Measurements from ENCODE around the gene MAP4K3. TPM values are rescaled to one million over a fixed set of nuclear protein-coding genes. Genes with fewer than 3 reads are reported as not detected.
A peak's percentile ranks its signal among the peaks of the same experiment; 100 is the strongest.

The MAP4K3 gene
- polyA plus RNA-seq, 2 of the 4 experiments (the other 2 are of a cell fraction), result 15.8 to 44.6 TPM

DNA sequence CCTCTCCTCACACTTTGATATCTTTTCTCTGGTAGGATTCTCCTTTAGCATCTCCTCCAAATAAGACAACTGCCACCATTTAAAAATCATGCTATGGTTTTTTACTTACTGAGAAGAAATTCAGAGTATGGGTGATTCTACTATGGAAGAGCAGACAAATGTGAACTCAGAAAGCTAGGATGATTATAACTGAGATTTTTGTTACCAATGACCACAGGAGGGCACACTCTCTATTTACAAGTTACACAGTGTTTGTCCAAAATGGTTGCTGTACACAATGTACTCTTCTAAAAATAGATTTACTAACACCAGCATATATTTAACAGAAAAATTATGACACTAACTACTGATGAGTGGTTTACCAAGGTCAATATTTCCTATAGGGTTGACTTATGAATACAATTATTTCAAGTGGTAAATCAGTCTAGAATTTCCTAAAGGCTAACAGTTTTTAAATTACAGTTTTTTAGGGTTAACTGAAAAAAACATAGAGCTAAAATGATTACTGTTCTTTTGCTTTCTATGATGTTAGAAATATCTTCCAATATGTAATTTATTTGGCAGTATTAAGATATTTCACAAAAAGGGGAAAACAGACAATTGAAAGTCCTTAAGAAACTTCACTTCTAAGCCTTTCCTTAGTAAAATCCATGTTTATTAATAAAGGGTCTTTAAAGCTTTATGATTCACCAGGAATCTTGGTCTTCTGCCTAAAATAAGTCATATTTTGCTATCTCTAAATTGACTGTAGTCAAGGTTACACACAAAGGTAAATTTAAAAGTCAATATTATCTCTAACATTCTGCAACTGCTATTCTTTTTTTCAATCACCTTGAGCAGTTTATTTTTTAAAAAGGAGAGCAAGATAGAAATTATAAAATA, 57.2 kb downstream of the MAP4K3 start:
- peak; percentile 88 to 91; a peak in 5 of 6 replicates for ATAC-seq
- no peak overlapping the region for H3K4me3 ChIP-seq
- POLR2A ChIA-PET, result interaction anchor here (0.5 to 1.4 kb wide), 2 partner anchors 112 to 181 kb away, joined by 3 read pairs; no protein-coding TSS in a partner anchor
- H3K4me2 ChIP-seq, result peak overlapping the region; percentile 5; the same call in 2 of the 3 replicates
- CTCF ChIA-PET, result interaction anchor here (0.5 to 3.9 kb wide), 44 partner anchors 9 to 1432 kb away, joined by 3 to 28 read pairs (median 4); partner anchors contain the start of gene MAP4K3
- peak; percentile 26 to 71 for DNase-seq (ENCODE audit: low read depth in 1 of 2, low spot score in 1 of 2)
- TF ChIP-seq SMC3 (IDR thresholded peaks at IDR 0.05), result peak; percentile 93
- TF ChIP-seq CHD4 (IDR thresholded peaks at IDR 0.05; ENCODE audit: borderline replicate concordance), result no peak
- TF ChIP-seq, protein P1, sequence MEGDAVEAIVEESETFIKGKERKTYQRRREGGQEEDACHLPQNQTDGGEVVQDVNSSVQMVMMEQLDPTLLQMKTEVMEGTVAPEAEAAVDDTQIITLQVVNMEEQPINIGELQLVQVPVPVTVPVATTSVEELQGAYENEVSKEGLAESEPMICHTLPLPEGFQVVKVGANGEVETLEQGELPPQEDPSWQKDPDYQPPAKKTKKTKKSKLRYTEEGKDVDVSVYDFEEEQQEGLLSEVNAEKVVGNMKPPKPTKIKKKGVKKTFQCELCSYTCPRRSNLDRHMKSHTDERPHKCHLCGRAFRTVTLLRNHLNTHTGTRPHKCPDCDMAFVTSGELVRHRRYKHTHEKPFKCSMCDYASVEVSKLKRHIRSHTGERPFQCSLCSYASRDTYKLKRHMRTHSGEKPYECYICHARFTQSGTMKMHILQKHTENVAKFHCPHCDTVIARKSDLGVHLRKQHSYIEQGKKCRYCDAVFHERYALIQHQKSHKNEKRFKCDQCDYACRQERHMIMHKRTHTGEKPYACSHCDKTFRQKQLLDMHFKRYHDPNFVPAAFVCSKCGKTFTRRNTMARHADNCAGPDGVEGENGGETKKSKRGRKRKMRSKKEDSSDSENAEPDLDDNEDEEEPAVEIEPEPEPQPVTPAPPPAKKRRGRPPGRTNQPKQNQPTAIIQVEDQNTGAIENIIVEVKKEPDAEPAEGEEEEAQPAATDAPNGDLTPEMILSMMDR (IDR thresholded peaks at IDR 0.05), result peak; percentile 96
- no peak for TF ChIP-seq GATA3 (IDR thresholded peaks at IDR 0.05; ENCODE audit: borderline replicate concordance)
- TF ChIP-seq ESRRA (IDR thresholded peaks at IDR 0.05; ENCODE audit: borderline replicate concordance, low read length), result no peak
- no peak for TF ChIP-seq EHF (CRISPR knock-in tag; IDR thresholded peaks at IDR 0.05)
- peak; percentile 86 to 93 for TF ChIP-seq RAD21 (conservative IDR thresholded peaks at IDR 0.05 in 1 of 2, IDR thresholded peaks at IDR 0.05 in 1 of 2)
- no peak for TF ChIP-seq PHF8 (IDR thresholded peaks at IDR 0.05; ENCODE audit: borderline replicate concordance, low read depth)
- H3K9me3 ChIP-seq, result no peaks in the 10 kb centered on the region
- peaks cover 27% of the 10 kb centered on the region for H3K4me1 ChIP-seq
- H3K27ac ChIP-seq, result peak overlapping the region in 1 of 2 experiments; percentile 42; a peak in 1 of 6 replicates
- FAIRE-seq, result peak; percentile 96

DNA sequence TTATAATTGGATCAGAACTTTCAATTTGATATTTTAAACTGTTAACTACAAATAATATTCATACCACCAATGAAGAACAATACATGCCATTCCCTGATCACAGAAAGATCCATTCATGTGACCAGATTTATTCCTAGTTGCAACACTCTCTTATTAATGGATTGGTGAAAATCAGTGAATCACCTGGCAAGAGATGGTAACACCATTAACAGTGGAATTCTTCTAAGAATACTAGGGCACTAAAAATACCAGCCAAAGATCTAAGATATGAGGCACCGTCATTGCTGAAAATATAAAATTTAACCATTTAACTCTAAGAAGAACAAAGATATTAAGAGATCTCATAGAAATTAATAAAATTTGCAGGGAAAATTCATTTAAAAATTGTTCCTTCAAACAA, 58.1 kb downstream of the MAP4K3 start:
- Histone ChIP-seq H3K4me1 (peaks cover 27% of the 10 kb centered on the region), H3K4me2 (no peak overlapping the region), H3K27ac (no peak overlapping the region; a peak in 1 of 6 replicates), H3K9me3 (no peaks in the 10 kb centered on the region), H3K4me3 (no peak overlapping the region)
- CTCF ChIA-PET, result interaction anchor here (0.6 to 3.9 kb wide), 33 partner anchors 8 to 372 kb away, joined by 3 to 28 read pairs (median 4); partner anchors contain the start of gene MAP4K3
- DNase-seq (ENCODE audit: low read depth in 1 of 2, low spot score in 1 of 2) (no peak), FAIRE-seq (peak; percentile 70), ATAC-seq (no peak)
- TF ChIP-seq, protein P2, sequence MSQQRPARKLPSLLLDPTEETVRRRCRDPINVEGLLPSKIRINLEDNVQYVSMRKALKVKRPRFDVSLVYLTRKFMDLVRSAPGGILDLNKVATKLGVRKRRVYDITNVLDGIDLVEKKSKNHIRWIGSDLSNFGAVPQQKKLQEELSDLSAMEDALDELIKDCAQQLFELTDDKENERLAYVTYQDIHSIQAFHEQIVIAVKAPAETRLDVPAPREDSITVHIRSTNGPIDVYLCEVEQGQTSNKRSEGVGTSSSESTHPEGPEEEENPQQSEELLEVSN (IDR thresholded peaks at IDR 0.05; ENCODE audit: borderline replicate concordance, low read depth), result 0 out of 2 replicates have a peak, but pooled peaks have one; percentile 16
- TF ChIP-seq FOSB (CRISPR knock-in tag; IDR thresholded peaks at IDR 0.05) (no peak), CHD2 (IDR thresholded peaks at IDR 0.05; ENCODE audit: low read length, partially characterized antibody) (no peak), BHLHE40 (IDR thresholded peaks at IDR 0.05; ENCODE audit: low read depth, low read length) (no peak)
- POLR2A ChIA-PET, result interaction anchor here (0.5 kb wide), 1 partner anchor 182 kb away, joined by 3 read pairs; no protein-coding TSS in a partner anchor
- 96% methylated on average over 1 of the region's 1 CpG for WGBS (ENCODE audit: missing lambda C conversion rate)

DNA sequence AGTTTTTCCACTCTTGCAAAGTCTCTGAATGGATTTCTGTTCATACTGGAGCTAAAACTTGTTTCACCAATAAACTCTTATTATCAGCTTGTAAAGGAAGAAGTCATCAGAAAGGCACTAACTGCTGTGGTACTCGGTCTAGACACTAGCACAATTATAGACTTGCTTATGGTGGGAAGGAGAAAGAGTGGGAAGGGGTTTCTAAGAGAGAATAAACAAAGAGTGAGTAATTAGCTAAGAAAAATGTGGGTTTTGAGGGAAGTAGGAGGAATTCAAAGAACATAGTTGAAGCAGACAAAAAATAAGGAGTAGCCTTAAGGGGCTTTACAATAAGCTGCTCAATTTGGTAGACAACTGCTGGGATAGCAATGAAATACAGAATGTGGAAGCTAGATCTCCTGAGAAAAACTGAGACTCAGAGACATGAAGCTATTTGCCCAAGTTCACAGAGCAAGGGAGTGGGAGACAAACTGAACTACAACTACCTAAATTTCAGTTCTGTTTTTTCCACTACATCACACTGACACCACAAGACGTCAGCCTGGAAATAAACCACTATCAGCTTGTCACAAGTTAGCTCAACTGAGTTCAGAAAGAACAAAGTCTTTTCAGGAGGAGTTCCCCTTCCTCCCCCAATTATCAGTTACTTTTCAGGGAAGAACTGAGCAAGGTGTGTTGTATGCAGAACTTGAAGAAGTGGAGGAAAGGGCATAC, 59.7 kb downstream of the MAP4K3 start:
- peak; percentile 59 for FAIRE-seq
- H3K4me1 ChIP-seq, result peaks cover 27% of the 10 kb centered on the region
- H3K27ac ChIP-seq, result no peak overlapping the region
- no peak for ATAC-seq
- DNase-seq (ENCODE audit: low read depth in 1 of 2, low spot score in 1 of 2), result no peak
- H3K4me3 ChIP-seq, result no peak overlapping the region
- no peak for TF ChIP-seq BHLHE40 (IDR thresholded peaks at IDR 0.05; ENCODE audit: low read depth, low read length)
- TF ChIP-seq RCOR1 (IDR thresholded peaks at IDR 0.05; ENCODE audit: low read depth, low read length), result no peak
- TF ChIP-seq, protein P3, sequence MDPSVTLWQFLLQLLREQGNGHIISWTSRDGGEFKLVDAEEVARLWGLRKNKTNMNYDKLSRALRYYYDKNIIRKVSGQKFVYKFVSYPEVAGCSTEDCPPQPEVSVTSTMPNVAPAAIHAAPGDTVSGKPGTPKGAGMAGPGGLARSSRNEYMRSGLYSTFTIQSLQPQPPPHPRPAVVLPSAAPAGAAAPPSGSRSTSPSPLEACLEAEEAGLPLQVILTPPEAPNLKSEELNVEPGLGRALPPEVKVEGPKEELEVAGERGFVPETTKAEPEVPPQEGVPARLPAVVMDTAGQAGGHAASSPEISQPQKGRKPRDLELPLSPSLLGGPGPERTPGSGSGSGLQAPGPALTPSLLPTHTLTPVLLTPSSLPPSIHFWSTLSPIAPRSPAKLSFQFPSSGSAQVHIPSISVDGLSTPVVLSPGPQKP (IDR thresholded peaks at IDR 0.05; ENCODE audit: low read depth, low read length), result no peak
- TF ChIP-seq FOSL2 (IDR thresholded peaks at IDR 0.05), result no peak
- no peak for TF ChIP-seq FOSL2 (CRISPR knock-in tag; IDR thresholded peaks at IDR 0.05)
- no peak for TF ChIP-seq EP300 (IDR thresholded peaks at IDR 0.05)
- TF ChIP-seq ZC3H11A (IDR thresholded peaks at IDR 0.05), result no peak
- no peak for TF ChIP-seq HOXB13 (CRISPR knock-in tag; IDR thresholded peaks at IDR 0.05; ENCODE audit: low read depth)
- no peak for TF ChIP-seq HOXA7 (CRISPR knock-in tag; IDR thresholded peaks at IDR 0.05)
- no peak for TF ChIP-seq EHMT2 (IDR thresholded peaks at IDR 0.05; ENCODE audit: low read depth)
- TF ChIP-seq KDM5A (IDR thresholded peaks at IDR 0.05), result no peak
- TF ChIP-seq, protein P4, sequence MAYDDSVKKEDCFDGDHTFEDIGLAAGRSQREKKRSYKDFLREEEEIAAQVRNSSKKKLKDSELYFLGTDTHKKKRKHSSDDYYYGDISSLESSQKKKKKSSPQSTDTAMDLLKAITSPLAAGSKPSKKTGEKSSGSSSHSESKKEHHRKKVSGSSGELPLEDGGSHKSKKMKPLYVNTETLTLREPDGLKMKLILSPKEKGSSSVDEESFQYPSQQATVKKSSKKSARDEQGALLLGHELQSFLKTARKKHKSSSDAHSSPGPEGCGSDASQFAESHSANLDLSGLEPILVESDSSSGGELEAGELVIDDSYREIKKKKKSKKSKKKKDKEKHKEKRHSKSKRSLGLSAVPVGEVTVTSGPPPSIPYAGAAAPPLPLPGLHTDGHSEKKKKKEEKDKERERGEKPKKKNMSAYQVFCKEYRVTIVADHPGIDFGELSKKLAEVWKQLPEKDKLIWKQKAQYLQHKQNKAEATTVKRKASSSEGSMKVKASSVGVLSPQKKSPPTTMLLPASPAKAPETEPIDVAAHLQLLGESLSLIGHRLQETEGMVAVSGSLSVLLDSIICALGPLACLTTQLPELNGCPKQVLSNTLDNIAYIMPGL (CRISPR knock-in tag; IDR thresholded peaks at IDR 0.05; ENCODE audit: borderline replicate concordance), result no peak
- POLR2A ChIA-PET, result no interaction called here
- H3K4me2 ChIP-seq, result no peak overlapping the region
- CTCF ChIA-PET, result interaction anchor here (0.8 to 2.4 kb wide), 6 partner anchors 23 to 352 kb away, joined by 3 to 17 read pairs (median 3); no protein-coding TSS in a partner anchor
- WGBS (ENCODE audit: missing lambda C conversion rate), result 89% methylated on average over 2 of the region's 2 CpGs
- peaks cover 9% of the 10 kb centered on the region; the same call in 2 of the 3 replicates for H3K9me3 ChIP-seq
